Measurements from ENCODE around the gene POLR2E.

The POLR2E gene

DNA sequence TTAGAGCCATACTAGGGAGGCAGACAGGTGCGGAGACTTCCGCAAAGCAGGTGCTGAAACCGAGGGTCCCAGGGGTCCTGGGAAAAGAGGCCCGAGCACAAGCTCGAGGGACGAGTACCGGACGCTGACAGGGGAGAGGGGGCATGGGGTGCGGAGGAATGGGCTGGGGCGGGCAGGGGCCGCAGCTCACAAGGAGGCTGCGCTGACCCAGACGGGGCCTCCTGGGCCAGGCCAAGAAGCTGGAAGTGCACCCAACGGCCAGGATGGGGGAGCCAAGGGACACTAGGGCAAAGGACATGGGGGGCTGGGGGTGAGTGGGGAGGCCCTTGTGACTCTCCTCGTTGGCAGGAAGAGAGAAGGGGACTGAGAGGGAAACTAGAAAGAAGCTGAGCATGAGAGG is 1.8 kb downstream of the POLR2E start:
- DNase-seq = no peak

DNA sequence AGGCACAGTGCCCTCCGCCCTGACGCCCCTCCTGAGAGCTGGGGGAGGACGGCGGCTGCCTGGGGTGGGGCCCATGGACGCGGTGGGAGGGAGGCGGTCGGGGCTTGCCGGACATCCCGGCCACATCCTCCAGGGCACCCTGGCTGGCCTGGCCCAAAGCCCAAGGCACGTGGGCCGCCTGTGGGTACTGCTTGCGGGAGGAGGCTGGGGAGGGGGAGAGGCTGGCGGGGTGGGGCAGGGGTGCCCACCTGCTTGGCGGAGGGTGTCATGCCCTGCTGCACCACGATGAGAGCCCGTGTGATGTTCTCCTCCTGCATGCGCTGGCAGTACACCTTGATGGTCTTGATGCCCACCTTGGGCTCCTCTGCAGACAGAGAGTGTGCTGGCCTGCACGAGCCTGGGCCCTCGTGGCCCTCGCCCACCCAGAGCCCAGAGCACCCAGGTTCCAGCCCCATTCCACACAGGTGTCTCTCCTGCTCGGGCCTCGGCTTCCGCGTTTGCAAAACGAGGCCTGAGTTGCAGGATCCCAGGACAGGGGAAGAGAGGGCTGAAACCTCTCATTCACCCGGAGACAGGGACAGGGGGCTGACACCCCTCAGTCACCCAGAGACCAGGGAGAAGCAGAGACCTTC is 3.5 kb downstream of the POLR2E start:
- DNase-seq = no peak

DNA sequence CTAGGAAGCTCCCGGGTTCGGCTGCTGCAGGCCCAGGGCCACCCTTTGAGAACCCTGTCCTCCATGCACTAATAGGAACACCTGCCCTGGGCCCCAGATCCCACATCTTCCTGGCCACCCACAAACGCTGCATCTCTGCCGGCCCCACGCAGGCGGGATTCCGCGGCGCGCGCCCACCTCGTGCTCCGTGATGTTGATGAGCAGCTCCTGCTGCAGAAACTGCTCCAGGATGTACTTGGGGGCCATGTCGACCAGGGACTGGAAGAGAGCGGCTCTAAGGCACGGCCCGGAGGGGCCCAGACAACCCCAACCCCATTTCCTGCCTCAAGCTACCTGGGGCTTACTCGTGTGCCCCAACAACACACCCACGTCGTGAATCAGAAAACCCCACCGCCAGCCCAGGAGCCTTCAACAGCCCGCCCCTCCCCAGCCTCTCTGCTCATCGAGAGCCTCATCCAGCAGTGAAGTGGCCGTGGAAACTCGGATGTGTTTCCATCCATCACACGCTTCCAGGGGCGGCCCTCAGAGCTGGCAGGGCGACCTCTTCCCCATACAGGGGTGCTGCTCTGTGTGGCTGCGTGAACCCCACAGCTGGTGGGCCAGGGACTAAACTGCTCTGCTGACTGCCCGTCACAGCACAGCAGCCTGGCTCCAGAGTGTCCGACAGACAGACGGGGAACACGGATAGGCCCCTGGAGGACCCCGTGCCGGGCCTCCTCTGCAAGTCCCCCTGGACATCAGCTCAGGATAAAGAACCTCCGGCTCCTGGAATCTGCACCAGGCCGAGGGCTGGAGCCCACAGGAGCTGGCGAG is 4.2 kb downstream of the POLR2E start:
- DNase-seq = no peak

DNA sequence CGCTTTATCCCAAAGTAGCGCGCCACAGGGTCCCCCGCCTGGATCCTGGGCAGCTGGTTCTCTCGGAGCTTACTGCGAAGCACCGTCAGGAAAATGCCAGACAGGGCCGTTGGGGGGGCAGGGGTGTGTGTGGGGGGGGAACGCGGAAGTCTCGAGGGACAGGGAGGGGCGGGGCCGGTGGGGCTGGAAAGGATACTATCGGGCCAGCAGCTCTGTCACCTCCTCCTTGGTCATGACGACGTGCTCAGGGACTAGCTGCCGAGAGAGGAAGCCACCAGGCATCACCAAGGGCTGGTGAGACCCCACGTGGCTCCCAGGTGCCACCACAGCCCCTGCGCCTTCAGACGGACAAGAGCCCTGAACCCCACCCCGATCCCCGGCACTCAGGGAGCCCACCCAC is 5.3 kb downstream of the POLR2E start:
- no peak for DNase-seq

DNA sequence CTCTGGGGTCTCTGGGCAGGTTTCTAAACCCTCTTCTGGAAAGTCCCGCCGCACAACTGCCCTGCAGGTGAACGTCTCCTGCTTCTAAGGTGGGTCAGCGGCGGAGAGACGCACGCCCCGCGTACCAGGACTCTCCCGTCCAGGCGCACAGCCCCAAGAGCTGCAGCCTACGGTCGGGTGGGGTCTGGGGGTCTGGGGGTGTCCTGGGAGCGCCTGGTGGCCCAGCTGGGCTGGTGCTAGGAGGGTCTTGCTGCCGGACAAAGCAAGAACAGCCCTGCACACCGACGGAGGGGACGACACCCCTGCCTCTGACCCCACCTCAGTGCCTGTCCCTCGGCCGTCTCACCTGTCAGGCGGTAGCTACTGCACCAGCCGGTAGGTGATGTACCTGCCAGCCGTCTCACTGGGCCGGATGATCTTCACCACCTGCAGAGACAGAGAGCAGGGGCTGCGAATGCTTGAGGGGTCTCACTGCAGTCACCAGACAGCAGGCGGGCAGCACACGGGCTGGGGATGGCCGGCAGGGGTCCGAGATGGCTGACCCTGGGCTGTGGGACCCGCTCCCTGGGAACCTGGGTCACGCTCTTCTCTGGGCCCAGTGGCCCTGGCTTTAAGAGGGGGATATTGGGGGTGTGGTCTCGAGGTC is 5.9 kb downstream of the POLR2E start:
- DNase-seq = no peak

DNA sequence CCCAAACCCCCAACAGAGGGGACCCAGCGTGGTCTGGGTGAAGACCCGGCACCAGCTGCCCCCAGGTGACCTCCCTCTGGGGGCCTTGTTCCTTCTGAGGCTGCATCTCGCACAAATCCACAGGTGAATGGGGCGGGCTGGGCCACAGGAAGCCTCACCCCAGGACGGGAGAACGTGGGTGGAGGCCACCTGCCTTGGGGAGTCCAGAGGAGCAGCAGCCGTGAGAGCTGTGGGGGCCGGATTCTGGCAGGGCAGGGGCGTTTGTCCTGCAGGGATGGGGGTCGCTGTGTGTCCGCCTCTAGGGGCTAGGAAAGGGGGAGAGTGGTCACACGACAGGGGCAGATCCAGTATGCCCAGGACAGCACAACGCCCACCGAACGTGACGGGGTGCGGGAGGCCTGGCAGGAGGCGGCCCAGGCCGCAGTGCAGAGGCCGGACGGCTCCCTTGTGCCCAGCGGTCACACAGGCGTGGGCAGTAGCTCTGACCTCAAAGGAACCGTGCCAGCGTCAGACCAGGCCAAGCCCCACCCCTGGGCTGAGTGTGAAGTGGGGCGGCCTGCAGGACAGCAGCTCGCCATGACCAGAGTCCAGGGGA is 6.7 kb downstream of the POLR2E start:
- DNase-seq = no peak

DNA sequence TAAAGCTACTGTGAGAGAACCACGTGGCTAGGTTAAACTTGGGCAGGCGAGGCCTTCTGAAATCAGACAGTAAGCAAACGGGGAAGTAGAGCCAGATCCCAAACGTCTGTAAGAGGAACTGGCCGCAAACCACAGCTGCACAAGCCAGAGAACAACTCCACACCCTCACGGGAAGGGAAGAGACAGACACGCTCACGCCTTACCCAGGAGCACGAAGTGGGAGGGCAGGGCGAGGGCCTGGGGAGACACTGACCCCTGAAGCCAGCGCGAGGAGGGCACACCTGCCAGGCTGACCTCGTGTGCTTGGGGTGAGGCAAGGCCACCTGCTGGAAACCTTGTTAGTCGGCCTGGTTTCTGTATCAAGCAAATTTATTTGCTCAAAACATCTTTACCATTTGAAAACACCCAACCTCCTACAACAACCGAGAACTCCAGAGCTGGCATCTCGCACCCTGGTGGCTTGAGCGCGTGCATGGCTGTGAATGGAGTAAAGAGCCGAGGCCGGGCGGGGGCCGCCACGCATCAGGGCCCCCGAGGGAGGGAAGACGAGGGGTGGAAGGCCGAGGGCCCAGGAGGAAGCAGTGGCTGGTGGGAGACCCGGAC is 7.3 kb downstream of the POLR2E start:
- no peak for DNase-seq

DNA sequence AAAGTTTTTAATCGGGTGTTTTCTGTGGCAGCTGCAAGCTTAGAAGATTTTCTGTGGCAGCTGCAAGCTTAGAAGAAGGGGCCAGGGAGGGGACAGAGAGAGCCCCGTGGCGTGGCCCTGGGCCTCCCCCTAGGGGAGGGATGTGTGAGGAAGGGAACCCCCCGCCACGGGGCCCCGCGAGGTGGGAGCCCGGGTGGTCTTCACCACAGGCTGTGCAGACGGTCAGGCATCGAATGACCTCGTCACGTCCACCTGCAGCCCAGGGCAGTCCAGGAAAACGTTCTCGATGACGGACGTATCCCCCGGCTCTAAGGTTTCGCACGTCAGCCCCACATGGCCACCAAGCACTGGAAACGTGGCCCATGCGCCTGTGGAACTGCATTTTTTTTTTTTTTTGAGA is 8.6 kb downstream of the POLR2E start:
- DNase-seq = no peak

DNA sequence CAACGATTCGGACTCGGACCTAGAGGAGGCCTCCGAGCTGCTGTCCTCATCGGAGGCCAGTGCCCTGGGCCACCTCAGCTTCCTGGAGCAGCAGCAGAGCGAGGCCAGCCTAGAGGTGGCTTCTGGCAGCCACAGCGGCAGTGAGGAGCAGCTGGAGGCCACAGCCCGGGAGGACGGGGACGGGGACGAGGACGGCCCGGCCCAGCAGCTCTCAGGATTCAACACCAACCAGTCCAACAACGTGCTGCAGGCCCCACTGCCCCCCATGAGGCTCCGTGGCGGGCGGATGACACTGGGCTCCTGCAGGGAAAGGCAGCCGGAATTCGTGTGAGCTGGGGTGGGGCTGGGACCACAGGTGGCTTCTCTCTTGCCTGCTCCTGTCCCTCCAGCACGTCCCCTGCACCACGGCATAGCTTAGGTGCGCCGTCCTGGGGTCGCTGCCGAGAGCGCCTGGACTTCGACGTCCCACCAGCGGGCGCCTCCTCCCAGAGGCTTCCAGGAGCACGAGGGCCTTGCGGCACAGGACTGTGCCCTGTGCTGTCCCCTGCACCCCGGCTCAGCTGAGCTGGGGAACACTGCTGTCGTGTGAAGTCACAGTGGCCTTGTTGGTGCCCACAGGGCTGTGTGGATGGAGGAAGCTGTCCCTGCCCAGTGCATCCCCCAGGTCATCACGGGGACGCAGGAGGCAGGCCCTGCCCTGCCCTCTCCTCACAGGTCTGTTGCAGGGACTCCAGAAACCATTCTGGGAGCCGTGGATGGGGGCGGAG is 9.3 kb downstream of the POLR2E start:
- no peak for DNase-seq

DNA sequence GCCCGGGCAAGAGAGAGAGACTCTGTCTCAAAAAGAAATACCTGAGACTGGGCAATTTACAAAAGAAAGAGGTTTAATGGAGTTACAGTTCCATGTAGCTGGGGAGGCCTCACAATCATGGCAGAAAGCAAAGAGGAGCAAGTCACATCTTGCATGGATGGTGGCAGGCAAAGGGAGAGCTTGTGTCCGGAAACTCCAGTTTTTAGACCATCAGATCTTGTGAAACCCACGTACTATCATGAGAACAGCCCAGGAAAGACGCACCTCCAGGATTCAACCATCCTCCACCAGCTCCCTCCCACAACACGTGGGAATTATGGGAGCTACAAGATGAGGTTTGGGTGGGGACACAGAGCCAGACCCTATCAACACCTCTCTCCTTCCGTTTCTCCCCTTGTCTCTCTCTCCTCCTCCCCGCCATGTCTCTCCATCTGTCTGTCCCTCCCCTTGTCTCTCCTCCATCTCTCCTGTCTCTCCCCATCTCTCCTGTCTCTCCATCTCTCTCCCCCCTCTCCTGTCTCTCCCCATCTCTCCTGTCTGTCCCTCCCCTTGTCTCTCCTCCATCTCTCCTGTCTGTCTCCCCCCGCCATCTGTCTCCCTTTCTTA is 10.0 kb downstream of the POLR2E start:
- DNase-seq = no peak

DNA sequence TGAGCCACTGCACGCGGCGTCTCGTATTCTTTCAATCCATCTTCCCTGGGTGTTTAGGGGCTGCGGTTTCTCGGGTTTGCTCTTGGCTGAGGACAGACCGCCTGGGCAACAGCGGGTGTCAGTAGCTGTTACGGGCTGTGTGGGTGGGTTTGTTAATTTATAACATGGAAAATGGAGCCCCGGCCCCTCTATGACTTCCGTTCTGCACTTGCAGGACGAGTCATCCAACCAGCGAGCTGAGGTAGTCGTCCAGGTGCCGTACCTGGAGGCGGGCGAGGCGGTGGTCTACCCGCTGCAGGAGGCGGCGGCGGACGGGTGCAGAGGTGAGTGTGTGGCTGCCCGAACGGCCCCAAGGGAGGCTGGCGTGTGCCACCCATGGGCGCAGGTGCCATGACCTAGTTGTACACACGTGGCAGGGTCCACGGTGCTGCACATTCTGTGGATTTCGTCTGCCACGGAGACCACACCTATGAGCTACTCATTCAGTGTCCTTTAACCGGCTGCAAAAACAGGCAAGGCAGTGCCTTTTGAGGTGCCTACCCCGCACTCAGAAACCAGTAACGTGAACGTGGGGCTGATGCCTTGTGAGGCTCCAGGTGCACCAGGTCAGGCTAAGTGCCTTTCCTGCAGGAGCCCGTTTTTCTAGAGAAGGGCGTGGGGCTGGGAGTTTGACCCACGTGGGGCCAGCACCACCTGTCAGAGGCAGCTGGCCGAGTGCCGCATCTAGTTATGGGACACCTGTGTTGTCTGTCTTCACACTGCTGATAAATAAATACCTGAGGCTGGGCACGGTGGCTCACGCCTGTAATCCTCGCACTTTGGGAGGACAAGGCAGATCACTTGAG is 10.9 kb downstream of the POLR2E start:
- no peak for DNase-seq

DNA sequence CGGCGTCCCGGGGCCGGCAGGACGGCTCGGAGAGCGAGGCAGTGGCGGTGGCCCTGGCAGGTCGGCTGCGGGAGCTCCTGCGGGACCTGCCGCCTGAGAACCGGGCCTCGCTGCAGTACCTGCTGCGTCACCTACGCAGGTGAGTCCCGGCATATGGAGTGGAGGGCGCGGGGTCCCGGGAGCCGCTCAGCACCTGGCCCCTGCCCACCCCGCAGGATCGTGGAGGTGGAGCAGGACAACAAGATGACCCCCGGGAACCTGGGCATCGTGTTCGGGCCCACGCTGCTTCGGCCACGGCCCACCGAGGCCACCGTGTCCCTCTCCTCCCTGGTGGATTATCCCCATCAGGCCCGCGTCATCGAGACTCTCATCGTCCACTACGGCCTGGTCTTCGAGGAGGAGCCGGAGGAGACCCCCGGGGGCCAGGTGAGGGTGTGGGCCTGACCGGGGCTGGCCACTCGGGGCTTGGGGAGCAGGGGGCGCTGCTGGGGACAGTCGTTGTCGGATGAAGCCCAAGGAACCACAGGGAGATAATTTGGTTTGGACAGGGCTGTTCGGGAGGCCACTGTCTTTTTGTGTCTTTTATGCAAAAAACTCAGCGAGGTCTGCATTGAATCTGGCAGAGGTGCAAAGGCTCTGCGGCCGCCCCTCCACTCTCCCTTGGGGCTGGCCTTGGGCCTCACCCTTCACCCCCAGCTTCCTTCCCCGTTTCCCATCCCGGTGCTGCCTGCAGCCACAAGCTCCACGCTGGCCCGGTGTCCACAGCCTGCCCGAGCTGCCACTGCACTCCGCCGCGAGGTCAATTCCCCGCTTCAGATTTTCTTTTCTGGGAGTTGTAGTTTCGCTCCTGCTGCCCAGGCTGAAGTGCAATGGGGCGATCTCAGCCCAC is 12.0 kb downstream of the POLR2E start:
- no peak for DNase-seq

DNA sequence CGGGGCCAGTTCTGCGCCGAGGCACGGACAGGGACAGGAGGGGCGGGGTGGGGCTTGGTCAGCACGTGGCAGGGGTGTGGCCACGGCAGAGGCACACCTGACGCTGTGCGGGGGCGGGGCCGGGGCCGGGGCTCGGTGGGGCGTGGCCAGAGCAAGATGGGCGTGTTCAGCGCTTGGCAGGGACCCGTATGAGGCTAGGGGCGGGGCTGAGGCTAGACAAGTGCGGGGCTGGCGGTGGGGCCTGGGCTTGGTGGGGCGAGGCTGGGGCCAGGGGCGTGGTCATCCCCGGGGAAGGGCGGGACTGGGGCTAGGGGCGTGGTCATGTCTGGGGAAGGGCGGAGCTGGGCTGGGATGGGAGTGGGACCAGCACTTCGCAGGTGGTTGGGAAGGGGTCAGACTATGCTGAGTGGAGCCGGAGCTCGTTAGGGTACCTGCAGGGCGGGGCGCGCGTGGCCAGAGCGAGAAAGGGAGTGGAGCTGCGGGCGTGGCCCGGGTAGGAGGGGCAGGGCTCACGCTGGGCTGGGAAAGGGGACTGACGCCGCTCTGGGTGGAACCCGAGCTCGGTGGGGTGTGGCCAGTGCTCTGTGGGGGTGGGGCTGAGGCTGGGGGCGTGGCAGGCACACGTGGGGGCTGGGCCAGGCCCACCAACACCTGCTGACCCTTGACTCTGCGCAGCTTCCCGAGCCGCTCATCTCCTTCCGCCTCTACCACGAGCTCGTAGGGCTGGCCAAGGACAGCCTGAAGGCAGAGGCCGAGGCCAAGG is 12.8 kb downstream of the POLR2E start:
- DNase-seq = peak; percentile 91

DNA sequence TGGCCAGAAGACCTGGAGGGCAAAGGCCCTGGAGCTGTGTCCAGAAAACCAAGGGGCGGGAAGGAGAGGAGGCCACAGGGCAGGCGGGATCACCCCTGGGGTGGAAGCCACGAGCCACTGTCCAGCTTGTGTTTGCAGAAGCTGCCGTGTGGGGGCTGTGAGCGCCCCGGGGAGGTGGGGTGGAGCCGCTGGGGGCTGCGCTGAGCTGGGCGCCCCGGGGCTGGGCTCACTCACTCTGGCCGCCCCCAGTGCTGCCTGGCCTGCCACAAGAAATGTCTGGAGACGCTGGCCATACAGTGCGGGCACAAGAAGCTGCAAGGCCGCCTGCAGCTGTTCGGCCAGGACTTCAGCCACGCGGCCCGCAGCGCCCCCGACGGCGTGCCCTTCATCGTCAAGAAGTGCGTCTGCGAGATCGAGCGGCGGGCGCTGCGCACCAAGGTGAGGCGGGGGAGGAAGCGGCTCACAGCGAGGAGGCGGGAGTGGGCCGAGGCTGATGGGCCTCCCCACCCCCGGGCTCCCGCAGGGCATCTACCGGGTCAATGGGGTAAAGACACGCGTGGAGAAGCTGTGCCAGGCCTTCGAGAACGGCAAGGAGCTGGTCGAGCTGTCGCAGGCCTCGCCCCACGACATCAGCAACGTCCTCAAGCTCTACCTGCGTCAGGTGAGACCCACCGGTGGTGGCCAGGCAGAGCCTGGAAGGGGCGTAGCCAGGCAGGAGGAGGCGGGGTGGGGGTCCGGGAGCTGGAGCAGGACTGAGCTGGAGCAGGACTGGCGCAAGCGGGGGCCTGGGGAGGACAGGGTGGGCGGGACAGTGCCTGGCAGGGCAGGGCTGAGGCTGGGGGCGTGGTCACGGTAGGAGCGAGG is 13.6 kb downstream of the POLR2E start:
- DNase-seq = no peak

DNA sequence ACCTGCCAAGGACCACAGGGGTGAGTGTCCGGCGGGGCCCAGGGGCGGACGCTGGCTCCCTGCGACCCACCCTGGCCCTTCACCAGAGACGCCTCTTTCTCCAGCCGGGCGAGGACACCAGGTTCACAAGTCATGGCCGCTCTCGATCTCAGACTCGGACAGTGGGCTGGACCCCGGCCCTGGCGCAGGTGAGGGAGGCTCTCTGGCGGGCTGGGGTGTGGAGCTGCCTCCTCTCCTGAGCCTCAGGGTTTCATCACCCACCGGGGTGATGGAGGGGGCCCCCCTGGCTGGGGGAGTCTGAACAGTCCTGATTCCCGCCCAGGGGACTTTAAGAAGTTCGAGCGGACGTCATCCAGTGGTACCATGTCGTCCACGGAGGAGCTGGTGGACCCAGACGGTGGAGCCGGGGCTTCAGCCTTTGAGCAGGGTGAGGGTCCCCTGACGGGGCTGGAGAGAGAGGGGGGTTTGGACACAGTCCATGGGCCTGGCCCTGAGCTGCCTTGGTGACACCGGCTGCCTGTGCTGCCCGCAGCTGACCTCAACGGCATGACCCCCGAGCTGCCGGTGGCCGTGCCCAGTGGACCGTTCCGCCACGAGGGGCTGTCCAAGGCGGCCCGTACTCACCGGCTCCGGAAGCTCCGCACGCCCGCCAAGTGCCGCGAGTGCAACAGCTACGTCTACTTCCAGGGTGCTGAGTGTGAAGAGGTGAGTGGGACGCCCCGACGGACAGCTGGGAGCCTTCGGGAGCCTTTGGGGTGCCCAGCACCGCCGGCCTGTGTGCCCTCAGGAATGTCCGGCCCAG is 14.6 kb downstream of the POLR2E start:
- DNase-seq = no peak

DNA sequence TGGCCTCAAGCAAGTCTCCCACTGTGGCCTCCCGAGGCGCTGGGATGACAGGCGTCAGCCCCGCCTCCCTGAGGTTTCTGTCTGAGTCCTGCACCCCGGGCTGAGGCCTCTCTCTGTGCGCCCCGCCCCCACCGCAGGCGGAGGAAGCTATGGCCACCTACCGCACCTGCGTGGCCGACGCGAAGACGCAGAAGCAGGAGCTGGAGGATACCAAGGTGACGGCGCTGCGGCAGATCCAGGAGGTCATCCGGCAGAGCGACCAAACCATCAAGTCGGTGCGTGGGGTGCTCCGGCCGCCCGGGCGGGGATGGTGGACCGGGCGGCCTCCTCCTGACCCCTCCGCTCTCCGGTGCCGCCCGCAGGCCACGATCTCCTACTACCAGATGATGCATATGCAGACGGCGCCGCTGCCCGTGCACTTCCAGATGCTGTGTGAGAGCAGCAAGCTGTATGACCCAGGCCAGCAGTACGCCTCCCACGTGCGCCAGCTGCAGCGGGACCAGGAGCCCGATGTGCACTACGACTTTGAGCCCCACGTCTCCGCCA is 15.5 kb downstream of the POLR2E start:
- peak; percentile 89 for DNase-seq

DNA sequence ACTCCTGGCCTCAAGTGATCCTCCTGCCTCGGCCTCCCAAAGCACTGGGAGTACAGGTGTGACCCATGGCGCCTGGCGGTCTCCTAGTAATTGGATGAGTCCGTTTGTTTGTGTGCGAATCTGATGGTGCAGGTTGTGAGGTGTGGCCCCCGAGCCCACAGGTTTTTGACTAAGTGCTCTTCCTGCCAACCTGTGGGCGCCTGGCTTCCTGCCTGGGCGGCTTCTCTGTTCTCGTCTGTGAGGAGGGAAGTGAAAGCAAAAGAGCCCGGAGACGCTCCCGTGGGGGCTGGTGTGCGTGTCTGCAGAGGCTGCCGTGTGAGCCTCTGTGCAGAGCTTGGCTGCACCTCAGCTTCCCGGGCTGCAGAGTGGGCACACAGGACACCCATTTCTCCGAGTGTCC is 18.2 kb downstream of the POLR2E start:
- DNase-seq = peak; percentile 94

All from stimulated activated CD4-positive, alpha-beta T cell treated with anti-CD3 and anti-CD28 coated beads, Interleukin-1b, Interleukin-23, amount 100 ng/mL, for 48 hours (primary cell).